ENCODE measurements around the gene USH1C. TPM values are rescaled to one million over a fixed set of nuclear protein-coding genes. Genes with fewer than 3 reads are reported as not detected.

Gene USH1C
- total RNA-seq, 1 donor = not detected

DNA sequence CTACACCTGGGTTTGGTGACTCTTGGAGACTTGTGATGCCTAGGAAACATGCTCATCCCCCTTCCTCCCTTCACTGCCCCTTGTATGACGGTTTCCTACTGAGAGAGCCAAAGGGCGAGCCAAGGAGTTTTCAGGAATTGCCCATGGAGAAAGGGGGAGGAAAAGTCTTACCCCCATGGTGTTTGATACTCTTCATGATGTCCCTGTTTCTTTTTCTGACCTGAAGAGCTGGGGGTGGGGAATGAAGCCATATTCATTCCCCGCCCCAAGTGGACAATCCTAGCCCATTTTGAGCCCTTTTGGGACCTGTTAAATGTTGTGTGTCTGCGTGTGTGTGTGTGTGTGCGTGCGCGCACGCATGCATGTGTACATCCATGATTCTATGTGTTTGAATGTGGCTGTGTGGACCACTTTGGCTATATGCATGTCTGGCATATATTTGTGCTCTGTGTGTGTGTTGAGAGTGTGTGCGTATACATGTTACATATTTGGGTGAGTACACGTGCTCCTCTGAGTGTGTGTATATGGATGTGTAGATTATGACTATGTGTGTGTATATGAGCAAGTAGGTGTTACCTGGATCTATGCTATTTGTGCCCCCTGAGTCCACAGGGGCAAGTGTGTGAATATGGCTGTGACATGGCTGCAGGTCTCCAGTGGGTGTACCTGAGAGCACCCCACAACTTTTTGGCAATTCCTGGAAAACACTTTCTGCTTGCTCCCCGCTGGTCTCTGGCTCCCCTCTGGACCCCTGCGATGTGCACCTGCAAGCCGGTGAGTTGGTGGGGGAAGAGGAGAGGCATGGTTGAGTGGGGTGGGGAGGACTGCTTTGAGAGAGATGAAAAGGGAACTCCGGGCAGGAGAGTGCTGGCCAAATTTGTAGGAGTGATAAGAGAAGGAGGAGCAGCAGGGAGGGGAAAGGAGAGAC, 27.5 kb upstream of the USH1C start:
- TF ChIP-seq, protein P1, sequence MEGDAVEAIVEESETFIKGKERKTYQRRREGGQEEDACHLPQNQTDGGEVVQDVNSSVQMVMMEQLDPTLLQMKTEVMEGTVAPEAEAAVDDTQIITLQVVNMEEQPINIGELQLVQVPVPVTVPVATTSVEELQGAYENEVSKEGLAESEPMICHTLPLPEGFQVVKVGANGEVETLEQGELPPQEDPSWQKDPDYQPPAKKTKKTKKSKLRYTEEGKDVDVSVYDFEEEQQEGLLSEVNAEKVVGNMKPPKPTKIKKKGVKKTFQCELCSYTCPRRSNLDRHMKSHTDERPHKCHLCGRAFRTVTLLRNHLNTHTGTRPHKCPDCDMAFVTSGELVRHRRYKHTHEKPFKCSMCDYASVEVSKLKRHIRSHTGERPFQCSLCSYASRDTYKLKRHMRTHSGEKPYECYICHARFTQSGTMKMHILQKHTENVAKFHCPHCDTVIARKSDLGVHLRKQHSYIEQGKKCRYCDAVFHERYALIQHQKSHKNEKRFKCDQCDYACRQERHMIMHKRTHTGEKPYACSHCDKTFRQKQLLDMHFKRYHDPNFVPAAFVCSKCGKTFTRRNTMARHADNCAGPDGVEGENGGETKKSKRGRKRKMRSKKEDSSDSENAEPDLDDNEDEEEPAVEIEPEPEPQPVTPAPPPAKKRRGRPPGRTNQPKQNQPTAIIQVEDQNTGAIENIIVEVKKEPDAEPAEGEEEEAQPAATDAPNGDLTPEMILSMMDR (IDR thresholded peaks at IDR 0.05; ENCODE audit: insufficient read depth, low read length) = no peak
- no peak overlapping the region for H3K4me3 ChIP-seq (ENCODE audit: low read depth, low read length)
- DNase-seq (ENCODE audit: low read depth) = no peak

DNA sequence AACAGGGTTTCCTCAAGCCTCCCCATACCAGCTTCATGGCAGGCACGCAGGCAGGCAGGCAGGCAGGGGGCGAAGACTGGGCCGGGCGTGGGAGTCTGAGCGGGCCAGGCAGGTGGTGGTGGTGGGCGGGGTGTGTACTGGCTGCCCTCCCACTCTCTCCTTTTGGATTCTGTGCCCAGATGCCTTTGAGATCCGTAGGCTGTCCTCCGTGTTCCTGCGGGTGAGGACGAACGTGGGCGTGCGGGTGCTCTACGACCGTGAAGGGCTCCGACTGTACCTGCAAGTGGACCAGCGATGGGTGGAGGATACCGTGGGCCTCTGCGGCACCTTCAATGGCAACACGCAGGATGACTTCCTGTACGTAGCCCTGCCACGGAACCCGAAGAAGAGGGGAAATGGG, 25.8 kb upstream of the USH1C start:
- no peak overlapping the region for H3K4me3 ChIP-seq (ENCODE audit: low read depth, low read length)
- DNase-seq (ENCODE audit: low read depth) = no peak
- TF ChIP-seq, protein P1 (IDR thresholded peaks at IDR 0.05; ENCODE audit: insufficient read depth, low read length) = no peak

DNA sequence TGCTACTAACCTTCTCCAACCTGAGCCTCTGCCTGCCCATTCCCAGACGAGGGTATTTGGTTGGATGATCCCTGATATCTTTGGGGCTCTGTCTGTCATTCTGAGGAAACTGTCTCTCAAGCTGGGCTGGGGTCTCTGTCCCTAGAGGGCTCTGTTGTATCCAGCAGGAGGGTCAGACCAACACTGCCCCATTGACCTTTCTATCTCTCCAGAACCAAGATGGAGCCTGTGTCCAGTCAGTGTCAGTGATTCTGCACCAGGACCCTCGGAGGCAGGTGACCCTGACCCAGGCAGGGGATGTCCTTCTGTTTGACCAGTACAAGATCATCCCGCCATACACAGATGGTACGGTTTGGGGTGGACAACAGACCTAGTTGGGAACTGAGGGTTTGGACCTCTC, 24.7 kb upstream of the USH1C start:
- no peak for DNase-seq (ENCODE audit: low read depth)
- TF ChIP-seq, protein P1 (IDR thresholded peaks at IDR 0.05; ENCODE audit: insufficient read depth, low read length) = no peak
- no peak overlapping the region for H3K4me3 ChIP-seq (ENCODE audit: low read depth, low read length)

DNA sequence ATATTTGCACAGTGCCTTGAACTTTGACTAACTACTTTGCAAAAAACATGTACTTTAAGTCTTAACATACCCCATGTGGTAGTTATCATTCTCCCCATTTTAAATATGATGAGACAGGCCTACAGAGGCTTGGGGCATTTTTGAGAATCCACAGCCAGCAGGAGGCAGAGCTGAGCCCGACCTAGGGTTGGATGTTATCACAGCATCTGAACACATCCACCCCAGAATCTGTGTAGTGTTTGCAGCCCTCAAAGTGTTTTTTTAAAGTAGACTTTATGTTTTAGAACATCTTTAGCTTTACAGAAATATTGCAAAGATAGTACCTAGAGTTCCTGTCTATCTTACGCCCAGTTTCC, 20.4 kb upstream of the USH1C start:
- TF ChIP-seq, protein P1 (IDR thresholded peaks at IDR 0.05; ENCODE audit: insufficient read depth, low read length) = no peak
- no peak overlapping the region for H3K4me3 ChIP-seq (ENCODE audit: low read depth, low read length)
- DNase-seq (ENCODE audit: low read depth) = no peak

DNA sequence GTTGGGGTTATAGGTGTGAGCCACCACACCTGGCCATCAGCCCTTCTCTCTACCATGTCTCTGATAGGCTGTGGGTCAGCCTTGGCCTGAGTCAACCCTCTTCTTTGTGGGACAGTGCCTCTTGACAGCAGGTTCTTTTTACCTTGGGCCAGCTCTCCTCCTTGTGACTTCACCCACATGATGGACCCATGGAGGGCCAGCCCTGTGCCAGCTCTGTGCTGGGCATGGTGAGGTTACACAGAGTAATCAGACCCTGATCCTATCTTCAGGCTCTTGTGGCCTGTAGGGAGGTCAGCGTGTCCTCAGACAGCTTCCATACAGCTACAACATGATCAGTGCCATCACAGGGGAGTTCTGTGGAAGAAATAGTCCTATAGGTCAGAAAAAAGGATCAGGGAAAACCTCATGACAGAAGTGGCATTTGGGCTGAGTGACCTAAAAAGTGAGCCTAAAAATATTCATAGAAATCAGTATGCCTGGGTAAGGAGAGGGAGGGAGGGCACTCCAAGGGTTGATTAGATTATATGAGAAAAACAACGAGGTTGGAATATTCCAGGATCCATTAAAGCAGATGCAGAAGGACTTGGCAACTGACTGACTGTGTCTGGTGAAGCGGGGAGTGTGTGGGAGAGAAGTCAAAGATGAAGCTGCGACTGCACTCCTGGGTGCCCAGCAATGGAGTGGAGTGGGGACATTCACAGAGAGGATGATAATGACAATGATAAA, 19.9 kb upstream of the USH1C start:
- TF ChIP-seq, protein P1 (IDR thresholded peaks at IDR 0.05; ENCODE audit: insufficient read depth, low read length) = no peak
- DNase-seq (ENCODE audit: low read depth) = no peak
- H3K4me3 ChIP-seq (ENCODE audit: low read depth, low read length) = no peak overlapping the region

DNA sequence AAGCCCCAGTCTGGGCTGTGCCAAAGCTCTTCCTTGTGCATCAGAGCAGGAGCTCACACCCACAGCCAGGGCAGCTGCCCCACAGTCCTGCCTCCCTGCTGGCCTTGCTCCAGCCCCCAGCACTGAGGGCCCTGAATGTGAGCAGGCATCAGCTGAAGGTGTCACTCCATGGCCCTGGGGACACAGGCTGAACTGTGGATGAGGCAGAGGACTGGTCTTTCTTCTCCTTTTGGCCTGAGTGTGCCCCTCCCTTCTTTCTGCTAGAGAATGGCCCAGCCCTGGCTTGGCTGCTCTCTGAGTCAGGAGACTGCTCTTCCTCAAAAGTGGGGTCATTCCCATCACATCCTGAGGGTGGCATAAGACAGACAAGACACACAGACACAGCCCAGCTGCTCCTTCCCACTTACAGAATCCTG, 19.0 kb upstream of the USH1C start:
- TF ChIP-seq, protein P1 (IDR thresholded peaks at IDR 0.05; ENCODE audit: insufficient read depth, low read length) = no peak
- H3K4me3 ChIP-seq (ENCODE audit: low read depth, low read length) = no peak overlapping the region
- DNase-seq (ENCODE audit: low read depth) = no peak
